Chondrocyte (in vitro differentiated cells): ENCODE data around the gene FAF1. TPM values are rescaled to one million over a fixed set of nuclear protein-coding genes. Genes with fewer than 3 reads are reported as not detected.

Experiments
- DNase-seq: peaks from one replicate; pipeline ENCODE4 v3.0.0; 2021; ENCODE audit warnings: mixed read lengths, low spot score
- H3K27ac Mint-ChIP-seq: one replicate; pipeline ENCODE4 v1.8.0; 2021; ENCODE audit warnings: mild to moderate bottlenecking, moderate library complexity, mixed read lengths; ENCODE audit not compliant: unreplicated experiment
- H3K27me3 Mint-ChIP-seq: 2 replicates; pipeline ENCODE4 v1.8.0; 2021; ENCODE audit warnings: low read depth, mixed read lengths
- H3K36me3 Mint-ChIP-seq: 2 replicates; pipeline ENCODE4 v1.8.0; 2021; ENCODE audit warnings: low read depth, mixed read lengths
- H3K4me1 Mint-ChIP-seq: 2 replicates; pipeline ENCODE4 v1.8.0; 2021; ENCODE audit warnings: low read depth, mild to moderate bottlenecking, mixed read lengths
- H3K4me3 Mint-ChIP-seq: one replicate; pipeline ENCODE4 v1.8.0; 2021; ENCODE audit warnings: mild to moderate bottlenecking, moderate library complexity, mixed read lengths; ENCODE audit not compliant: unreplicated experiment
- H3K9me3 Mint-ChIP-seq: 2 replicates; pipeline ENCODE4 v1.8.0; 2021; ENCODE audit warnings: low read depth, mixed read lengths
- CTCF ChIP-seq: fragments of 200-600 bp; sonication (generic); IDR thresholded peaks from 2 replicates; pipeline ENCODE4 v1.5.0; 2021; ENCODE audit warnings: antibody characterized with exemption, mild to moderate bottlenecking, moderate library complexity
- total RNA-seq: library from RNA; stranded (reverse); gene quantifications from 3 replicates; pipeline ENCODE4 v1.2.1, GENCODE V29; 2021

Gene FAF1
- total RNA-seq, 1 donor from 2014 or later = 38.7 TPM

- no peak overlapping the region for H3K27ac Mint-ChIP-seq
- H3K4me1 Mint-ChIP-seq = peaks cover 43% of the 10 kb centered on the region
- peaks cover 6% of the 10 kb centered on the region for H3K36me3 Mint-ChIP-seq
- DNase-seq = no peak
- no peak overlapping the region for H3K4me3 Mint-ChIP-seq
- no peak for TF ChIP-seq CTCF
- no peaks in the 10 kb centered on the region for H3K9me3 Mint-ChIP-seq
- peaks cover 89% of the 10 kb centered on the region for H3K27me3 Mint-ChIP-seq
Observed at GRCh38 chr1:50426108-50426700, 533.9 kb downstream of the FAF1 start.

- peaks cover 42% of the 10 kb centered on the region for H3K4me1 Mint-ChIP-seq
- peaks cover 83% of the 10 kb centered on the region for H3K27me3 Mint-ChIP-seq
- peaks cover 6% of the 10 kb centered on the region for H3K36me3 Mint-ChIP-seq
- no peak overlapping the region for H3K27ac Mint-ChIP-seq
- peak; percentile 36 for TF ChIP-seq CTCF
- H3K4me3 Mint-ChIP-seq = no peak overlapping the region
- H3K9me3 Mint-ChIP-seq = no peaks in the 10 kb centered on the region
- DNase-seq = no peak
Observed at GRCh38 chr1:50425376-50426107, 534.5 kb downstream of the FAF1 start.

- peaks cover 83% of the 10 kb centered on the region for H3K27me3 Mint-ChIP-seq
- H3K9me3 Mint-ChIP-seq = no peaks in the 10 kb centered on the region
- peak overlapping the region; percentile 61 for H3K4me3 Mint-ChIP-seq
- H3K4me1 Mint-ChIP-seq = peaks cover 43% of the 10 kb centered on the region
- H3K27ac Mint-ChIP-seq = no peak overlapping the region
- H3K36me3 Mint-ChIP-seq = peaks cover 6% of the 10 kb centered on the region
- no peak for DNase-seq
- TF ChIP-seq CTCF = no peak
Observed at GRCh38 chr1:50424884-50425375, 535.1 kb downstream of the FAF1 start.

- peaks cover 82% of the 10 kb centered on the region for H3K27me3 Mint-ChIP-seq
- H3K4me1 Mint-ChIP-seq = peaks cover 45% of the 10 kb centered on the region
- peaks cover 8% of the 10 kb centered on the region for H3K36me3 Mint-ChIP-seq
- TF ChIP-seq CTCF = no peak
- H3K27ac Mint-ChIP-seq = no peak overlapping the region
- DNase-seq = no peak
- peak overlapping the region; percentile 61 for H3K4me3 Mint-ChIP-seq
- no peaks in the 10 kb centered on the region for H3K9me3 Mint-ChIP-seq
Observed at GRCh38 chr1:50424045-50424883, 535.8 kb downstream of the FAF1 start.

- Mint-ChIP-seq H3K27ac (peak overlapping the region; percentile 63), H3K36me3 (peaks cover 8% of the 10 kb centered on the region), H3K9me3 (no peaks in the 10 kb centered on the region), H3K4me1 (peaks cover 45% of the 10 kb centered on the region), H3K27me3 (peaks cover 78% of the 10 kb centered on the region), H3K4me3 (peak overlapping the region; percentile 57)
- DNase-seq = no peak
- TF ChIP-seq CTCF = no peak
Observed at GRCh38 chr1:50423670-50424000, 536.4 kb downstream of the FAF1 start.
